Neutrophil (primary cell): ENCODE measurements around the gene METRN.

Experiments used
- H3K27ac ChIP-seq: fragments of 200-600 bp; sonication (generic); 2 replicates; pipeline ENCODE4 v1.5.1; 2016; ENCODE audit warnings: mild to moderate bottlenecking, moderate library complexity
- H3K27me3 ChIP-seq: fragments of 200-600 bp; sonication (generic); 2 replicates; pipeline ENCODE4 v1.6.0; 2016; ENCODE audit warnings: mild to moderate bottlenecking
- H3K36me3 ChIP-seq: fragments of 200-600 bp; sonication (generic); 2 replicates; pipeline ENCODE4 v1.5.1; 2017
- H3K4me1 ChIP-seq, 2 experiments: fragments of 200-600 bp in 1 of 2; sonication (generic) in 1 of 2; 1 replicate in 1 of 2; 2 replicates in 1 of 2; pipeline versions ENCODE4 v1.5.1 to v1.6.1; 2013 to 2016; ENCODE audit warnings: low read depth in 1 of 2, low read length in 1 of 2, mild to moderate bottlenecking in 1 of 2, moderate library complexity in 1 of 2; ENCODE audit not compliant: control insufficient read depth in 1 of 2, insufficient read depth in 1 of 2
- H3K4me3 ChIP-seq, 2 experiments: fragments of 200-600 bp in 1 of 2; sonication (generic) in 1 of 2; 1 replicate in 1 of 2; 2 replicates in 1 of 2; pipeline ENCODE4 v1.5.1; 2013 to 2016; ENCODE audit warnings: low read depth in 1 of 2, low read length in 1 of 2, mild to moderate bottlenecking in 1 of 2, moderate library complexity in 1 of 2
- H3K9me3 ChIP-seq: fragments of 200-600 bp; sonication (generic); 2 replicates; pipeline ENCODE4 v1.5.1; 2016
- CTCF ChIP-seq: fragments of 200-600 bp; sonication (generic); IDR thresholded peaks from 2 replicates; pipeline ENCODE4 v1.5.1; 2016; ENCODE audit warnings: antibody characterized with exemption

The METRN gene

GRCh38 chr16:682493-683395 lies 32.2 kb upstream of the METRN start:
- no peaks in the 10 kb centered on the region for H3K9me3 ChIP-seq
- H3K36me3 ChIP-seq: peaks cover 20% of the 10 kb centered on the region
- no peak overlapping the region for H3K4me3 ChIP-seq
- H3K27ac ChIP-seq: no peak overlapping the region
- TF ChIP-seq CTCF: no peak
- H3K27me3 ChIP-seq: peaks cover 7% of the 10 kb centered on the region
- H3K4me1 ChIP-seq: peaks cover 33 to 54% of the 10 kb centered on the region in 2 experiments

GRCh38 chr16:683396-684070 lies 31.4 kb upstream of the METRN start:
- Histone ChIP-seq H3K27ac (peak overlapping the region; percentile 88), H3K27me3 (no peaks in the 10 kb centered on the region), H3K4me3 (peak overlapping the region; percentile 81 to 82), H3K9me3 (no peaks in the 10 kb centered on the region), H3K4me1 (peaks cover 33 to 53% of the 10 kb centered on the region in 2 experiments), H3K36me3 (peaks cover 20% of the 10 kb centered on the region)
- TF ChIP-seq CTCF: no peak

GRCh38 chr16:684071-684794 lies 30.7 kb upstream of the METRN start, which contains the start of gene JMJD8:
TSS of gene JMJD8 (minus strand) at chr16:684334. CDS start at chr16:684319, 15 bp downstream.
- TF ChIP-seq CTCF: no peak
- H3K27me3 ChIP-seq: no peaks in the 10 kb centered on the region
- H3K4me1 ChIP-seq: peaks cover 35 to 50% of the 10 kb centered on the region in 2 experiments
- H3K4me3 ChIP-seq: peak within 1 kb of the TSS; percentile 81 to 82
- peaks cover 20% of the 10 kb centered on the region for H3K36me3 ChIP-seq
- H3K9me3 ChIP-seq: no peaks in the 10 kb centered on the region
- peak within 1 kb of the TSS; percentile 88 for H3K27ac ChIP-seq

- no peak for TF ChIP-seq CTCF
- Histone ChIP-seq H3K9me3 (no peaks in the 10 kb centered on the region), H3K27ac (peak overlapping the region; percentile 88), H3K4me3 (peak overlapping the region in 1 of 2 experiments; percentile 82), H3K36me3 (peaks cover 20% of the 10 kb centered on the region), H3K4me1 (peaks cover 43 to 49% of the 10 kb centered on the region in 2 experiments), H3K27me3 (no peaks in the 10 kb centered on the region)
Measured at GRCh38 chr16:684961-685696, 29.8 kb upstream of the METRN start.

GRCh38 chr16:685967-686366 lies 29.0 kb upstream of the METRN start:
- H3K27ac ChIP-seq: no peak overlapping the region
- TF ChIP-seq CTCF: no peak
- H3K4me1 ChIP-seq: peaks cover 37 to 50% of the 10 kb centered on the region in 2 experiments
- peaks cover 4% of the 10 kb centered on the region for H3K27me3 ChIP-seq
- no peaks in the 10 kb centered on the region for H3K9me3 ChIP-seq
- H3K36me3 ChIP-seq: peaks cover 20% of the 10 kb centered on the region
- H3K4me3 ChIP-seq: no peak overlapping the region
